HCT116 (cell line): ENCODE results near the gene GRIK2. TPM values are rescaled to one million over a fixed set of nuclear protein-coding genes. Genes with fewer than 3 reads are reported as not detected.

Source experiments
- ATAC-seq: fragments of 200-7000 bp; cut with Tn5 transposase; 2 replicates; pipeline ENCODE4 v1.9.1; 2020; ENCODE audit warnings: mild to moderate bottlenecking, moderate library complexity
- BruUV-seq: library from RNA; stranded (reverse); fragments of 400-500 nt; replicated peaks from 2 replicates; lab custom pipeline; 2021; lab: Mats Ljungman, UMichigan
- CTCF ChIA-PET: fragments of 300-600 bp; sonication (Branson Sonifier 250); formaldehyde crosslinking; loops from one replicate; lab custom pipeline; 2021; ENCODE audit warnings: antibody characterized with exemption; lab: Charles Lee
- POLR2A ChIA-PET: fragments of 300-600, 350-600 bp; sonication (Branson Sonifier 250); formaldehyde crosslinking; loops from one replicate; lab custom pipeline; 2021; ENCODE audit warnings: antibody characterized with exemption; lab: Charles Lee
- RAD21 ChIA-PET, 2 experiments: fragments of 300-600 bp; sonication (Branson Sonifier 250); formaldehyde crosslinking; loops; one replicate each; lab custom pipeline; 2023; ENCODE audit warnings: low total read pairs in 2 of 2; ENCODE audit not compliant: uncharacterized antibody in 2 of 2, unreplicated experiment in 2 of 2, low non-redundant PET in 1 of 2; lab: Charles Lee
- DNase-seq: peaks from one replicate; pipeline ENCODE4 v3.0.0-alpha.2; 2010; ENCODE audit warnings: low read depth, low spot score
- H2AFZ ChIP-seq: fragments of 200-600 bp; shearing (Covaris generic), sonication (generic); 2 replicates; pipeline ENCODE4 v1.6.1; 2017; ENCODE audit warnings: low read depth, mixed run types, mixed read lengths, antibody characterized with exemption, low read length; ENCODE audit not compliant: poor library complexity, severe bottlenecking
- H3K27ac ChIP-seq: 2 replicates; pipeline ENCODE4 v1.5.1; 2012; ENCODE audit warnings: low read depth, low read length
- H3K27me3 ChIP-seq: fragments of 200-600 bp; sonication (generic); 2 replicates; pipeline ENCODE4 v1.6.1; 2016; ENCODE audit warnings: mixed run types, low read length, mixed read lengths; ENCODE audit not compliant: insufficient read depth
- H3K36me3 ChIP-seq, 2 experiments: fragments of 200-500 bp in 1 of 2; fragments of 200-600 bp in 1 of 2; sonication (Bioruptor generic) in 1 of 2; sonication (generic) in 1 of 2; 2 replicates each; pipeline versions ENCODE4 v1.5.1 to v1.6.1; 2014 to 2016; ENCODE audit warnings: low read length in 2 of 2, inconsistent platforms in 1 of 2, mixed read lengths in 1 of 2, mixed run types in 1 of 2; ENCODE audit not compliant: insufficient read depth in 2 of 2, control insufficient read depth in 1 of 2
- H3K4me1 ChIP-seq, 2 experiments: fragments of 200-600 bp in 1 of 2; sonication (generic) in 1 of 2; 2 replicates each; pipeline versions ENCODE4 v1.5.1 to v1.6.1; 2012 to 2017; ENCODE audit warnings: low read length in 2 of 2, inconsistent platforms in 1 of 2, mild to moderate bottlenecking in 1 of 2, mixed read lengths in 1 of 2, mixed run types in 1 of 2, moderate library complexity in 1 of 2; ENCODE audit not compliant: insufficient read depth in 2 of 2, control insufficient read depth in 1 of 2
- H3K4me2 ChIP-seq: fragments of 200-600 bp; sonication (generic); 2 replicates; pipeline ENCODE4 v1.6.1; 2017; ENCODE audit warnings: mixed run types, low read length, mixed read lengths
- H3K4me3 ChIP-seq, 2 experiments: fragments of 200-600 bp in 1 of 2; sonication (generic) in 1 of 2; replicated peaks in 1 of 2; 2 replicates each; pipeline ENCODE4 v1.5.1; 2011 to 2016; ENCODE audit warnings: low read length in 2 of 2, control low read depth in 1 of 2, low read depth in 1 of 2, mild to moderate bottlenecking in 1 of 2, mixed read lengths in 1 of 2, mixed run types in 1 of 2
- H3K79me2 ChIP-seq: fragments of 200-600 bp; sonication (generic); 2 replicates; pipeline ENCODE4 v1.6.1; 2017; ENCODE audit warnings: mild to moderate bottlenecking, mixed run types, low read length, moderate library complexity, mixed read lengths; ENCODE audit not compliant: insufficient read depth
- H3K9ac ChIP-seq: fragments of 200-600 bp; sonication (generic); 2 replicates; pipeline ENCODE4 v1.6.1; 2016; ENCODE audit warnings: low read length, mixed read lengths
- H3K9me2 ChIP-seq: fragments of 200-600 bp; sonication (generic), shearing (Covaris generic); 2 replicates; pipeline ENCODE4 v1.6.1; 2017; ENCODE audit warnings: mixed run types, mild to moderate bottlenecking, moderate library complexity; ENCODE audit not compliant: insufficient read depth
- H3K9me3 ChIP-seq, 2 experiments: fragments of 200-500 bp in 1 of 2; fragments of 200-600 bp in 1 of 2; sonication (Bioruptor generic) in 1 of 2; sonication (generic) in 1 of 2; 2 replicates each; pipeline ENCODE4 v1.6.1; 2014 to 2017; ENCODE audit warnings: low read length in 2 of 2, mixed read lengths in 2 of 2, inconsistent platforms in 1 of 2, low read depth in 1 of 2, mild to moderate bottlenecking in 1 of 2, mixed run types in 1 of 2, moderate library complexity in 1 of 2; ENCODE audit not compliant: control insufficient read depth in 1 of 2, insufficient read depth in 1 of 2
- H4K20me1 ChIP-seq: fragments of 200-600 bp; sonication (generic), shearing (Covaris generic); 2 replicates; pipeline ENCODE4 v1.6.1; 2017; ENCODE audit warnings: mixed run types, mild to moderate bottlenecking, moderate library complexity; ENCODE audit not compliant: insufficient read depth
- EGR1 ChIP-seq: IDR thresholded peaks from 2 replicates; pipeline ENCODE4 v1.6.1; 2012; ENCODE audit warnings: low read depth
- EZH2phosphoT487 ChIP-seq: fragments of 200-600 bp; IDR thresholded peaks from 2 replicates; pipeline ENCODE4 v1.6.1; 2018; ENCODE audit warnings: antibody characterized with exemption, borderline replicate concordance
- POLR2A ChIP-seq: IDR thresholded peaks from 2 replicates; pipeline ENCODE4 v1.7.0; 2011; ENCODE audit warnings: borderline replicate concordance; ENCODE audit not compliant: insufficient read depth, insufficient read length; ENCODE audit errors: extremely low read depth
- RAD21 ChIP-seq: IDR thresholded peaks from 2 replicates; pipeline ENCODE4 v1.6.1; 2012; ENCODE audit warnings: low read depth, mild to moderate bottlenecking
- SIN3A ChIP-seq: IDR thresholded peaks from 2 replicates; pipeline ENCODE4 v1.6.1; 2012; ENCODE audit warnings: low read depth
- SP1 ChIP-seq: IDR thresholded peaks from 2 replicates; pipeline ENCODE4 v1.6.1; 2012; ENCODE audit warnings: low read depth
- SRF ChIP-seq: IDR thresholded peaks from 2 replicates; pipeline ENCODE4 v1.6.1; 2012; ENCODE audit warnings: low read depth
- YY1 ChIP-seq: IDR thresholded peaks from 2 replicates; pipeline ENCODE4 v1.6.1; 2011; ENCODE audit warnings: low read length, low read depth, moderate library complexity, mild to moderate bottlenecking; ENCODE audit not compliant: insufficient replicate concordance; ENCODE audit errors: extremely low read depth
- intact Hi-C: fragments of 100-400 bp; cut with micrococcal nuclease; formaldehyde crosslinking; loops from 2 replicates; pipeline ENCODE4 v1.10.0; 2022
- total RNA-seq: library from RNA; stranded (reverse); gene quantifications from one replicate; pipeline ENCODE4 v1.2.1, GENCODE V29; 2021; ENCODE audit not compliant: unreplicated experiment
- TF ChIP-seq, protein P1 (sequence below): IDR thresholded peaks from 2 replicates; pipeline ENCODE4 v1.6.1; 2012; ENCODE audit warnings: low read depth

GRIK2 gene
- total RNA-seq, 1 experiment from 2014 or later = 0.64 TPM

DNA sequence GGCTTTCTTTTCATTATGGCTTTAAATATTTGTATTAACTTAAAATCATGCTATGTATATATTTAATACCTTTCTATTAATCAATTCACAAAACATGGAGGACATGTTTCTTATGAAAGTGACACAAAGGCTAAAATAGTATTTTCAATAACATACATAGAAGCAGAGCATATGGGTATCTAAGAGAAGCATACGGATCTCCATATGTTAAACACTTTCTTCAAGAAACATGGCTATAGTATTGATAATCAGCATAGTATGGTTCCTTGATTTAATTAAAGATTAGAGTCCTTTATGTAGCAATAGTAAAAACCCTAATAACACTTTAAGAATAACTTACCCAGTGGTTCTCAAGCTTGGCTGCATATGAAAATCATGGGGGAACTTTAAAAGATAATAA, 58.5 kb downstream of the GRIK2 start:
- CTCF ChIA-PET = no interaction called here
- no peak for ATAC-seq
- no peak overlapping the region for H3K4me3 ChIP-seq

More for the DNA sequence above, 58.5 kb downstream of the GRIK2 start:
- Histone ChIP-seq H3K9ac (no peak overlapping the region), H3K27ac (no peak overlapping the region), H3K9me3 (no peaks in the 10 kb centered on the region), H2AFZ (no peak overlapping the region), H3K36me3 (no peaks in the 10 kb centered on the region), H3K4me1 (no peaks in the 10 kb centered on the region), H3K4me2 (no peak overlapping the region), H3K9me2 (no peaks in the 10 kb centered on the region), H3K79me2 (no peaks in the 10 kb centered on the region), H3K27me3 (no peaks in the 10 kb centered on the region), H4K20me1 (no peaks in the 10 kb centered on the region)
- POLR2A ChIA-PET = no interaction called here
- no peak for DNase-seq
- no peak for TF ChIP-seq EZH2phosphoT487
- TF ChIP-seq RAD21 = no peak
- no peak for TF ChIP-seq SP1
- TF ChIP-seq YY1 = no peak
- TF ChIP-seq SRF = no peak
- TF ChIP-seq SIN3A = no peak
- TF ChIP-seq, protein P1, sequence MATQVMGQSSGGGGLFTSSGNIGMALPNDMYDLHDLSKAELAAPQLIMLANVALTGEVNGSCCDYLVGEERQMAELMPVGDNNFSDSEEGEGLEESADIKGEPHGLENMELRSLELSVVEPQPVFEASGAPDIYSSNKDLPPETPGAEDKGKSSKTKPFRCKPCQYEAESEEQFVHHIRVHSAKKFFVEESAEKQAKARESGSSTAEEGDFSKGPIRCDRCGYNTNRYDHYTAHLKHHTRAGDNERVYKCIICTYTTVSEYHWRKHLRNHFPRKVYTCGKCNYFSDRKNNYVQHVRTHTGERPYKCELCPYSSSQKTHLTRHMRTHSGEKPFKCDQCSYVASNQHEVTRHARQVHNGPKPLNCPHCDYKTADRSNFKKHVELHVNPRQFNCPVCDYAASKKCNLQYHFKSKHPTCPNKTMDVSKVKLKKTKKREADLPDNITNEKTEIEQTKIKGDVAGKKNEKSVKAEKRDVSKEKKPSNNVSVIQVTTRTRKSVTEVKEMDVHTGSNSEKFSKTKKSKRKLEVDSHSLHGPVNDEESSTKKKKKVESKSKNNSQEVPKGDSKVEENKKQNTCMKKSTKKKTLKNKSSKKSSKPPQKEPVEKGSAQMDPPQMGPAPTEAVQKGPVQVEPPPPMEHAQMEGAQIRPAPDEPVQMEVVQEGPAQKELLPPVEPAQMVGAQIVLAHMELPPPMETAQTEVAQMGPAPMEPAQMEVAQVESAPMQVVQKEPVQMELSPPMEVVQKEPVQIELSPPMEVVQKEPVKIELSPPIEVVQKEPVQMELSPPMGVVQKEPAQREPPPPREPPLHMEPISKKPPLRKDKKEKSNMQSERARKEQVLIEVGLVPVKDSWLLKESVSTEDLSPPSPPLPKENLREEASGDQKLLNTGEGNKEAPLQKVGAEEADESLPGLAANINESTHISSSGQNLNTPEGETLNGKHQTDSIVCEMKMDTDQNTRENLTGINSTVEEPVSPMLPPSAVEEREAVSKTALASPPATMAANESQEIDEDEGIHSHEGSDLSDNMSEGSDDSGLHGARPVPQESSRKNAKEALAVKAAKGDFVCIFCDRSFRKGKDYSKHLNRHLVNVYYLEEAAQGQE = no peak
- TF ChIP-seq POLR2A = no peak
- TF ChIP-seq EGR1 = no peak
- RAD21 ChIA-PET = no interaction called here
- intact Hi-C loops = no loop called here
- BruUV-seq = no TSS peak
